ENCODE data around the gene MYO15A.

MYO15A gene

DNA sequence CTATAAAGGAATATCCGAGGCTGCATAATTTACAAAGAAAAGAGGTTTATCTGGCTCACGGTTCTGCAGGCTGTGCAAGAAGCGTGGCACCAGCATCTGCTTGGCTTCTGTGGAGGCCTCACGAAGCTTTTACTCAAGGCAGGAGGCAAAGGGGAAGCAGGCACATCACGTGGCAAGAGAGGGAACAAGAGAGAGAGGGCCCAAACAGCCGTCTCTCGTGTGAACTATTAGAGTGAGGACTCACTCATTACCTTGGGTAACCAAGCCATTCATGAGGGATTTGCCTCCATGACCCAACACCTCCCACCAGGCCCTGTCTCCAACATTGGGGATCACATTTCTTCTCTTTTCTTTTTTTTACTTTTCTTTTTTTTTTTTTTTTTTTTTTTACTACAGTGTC is 67.6 kb downstream of the MYO15A start:
- Histone ChIP-seq H3K36me3 (ENCODE audit: control insufficient read depth, insufficient read depth, low read length) (no peaks in the 10 kb centered on the region), H3K4me1 (ENCODE audit: control insufficient read depth, insufficient read depth, low read length) (no peaks in the 10 kb centered on the region), H3K9ac (ENCODE audit: low read length) (no peak overlapping the region), H3K27ac (ENCODE audit: low read depth, low read length) (no peak overlapping the region), H3K27me3 (ENCODE audit: control insufficient read depth, insufficient read depth, low read length) (no peaks in the 10 kb centered on the region), H3K4me3 (ENCODE audit: low read length) (no peak overlapping the region)

DNA sequence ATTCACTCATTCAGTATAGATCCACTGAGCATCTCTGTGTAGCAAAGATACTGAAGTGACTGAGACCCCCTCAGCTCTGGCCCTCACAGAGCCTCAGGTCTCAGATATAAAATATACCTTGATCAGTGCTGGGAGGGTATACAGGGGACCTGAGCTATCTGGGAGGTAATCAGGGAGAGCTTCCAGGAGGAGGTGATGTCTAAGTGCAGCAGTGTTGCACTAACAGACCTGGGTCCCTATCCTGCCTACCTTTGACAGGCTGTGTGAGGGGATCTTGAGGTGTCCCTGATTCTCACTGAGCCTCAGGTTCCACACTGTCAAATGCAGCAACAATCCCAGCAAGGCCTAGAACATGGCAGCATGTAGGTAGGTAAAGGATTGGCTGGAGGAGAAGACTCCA is 68.6 kb downstream of the MYO15A start:
- H3K4me3 ChIP-seq (ENCODE audit: low read length): no peak overlapping the region
- no peaks in the 10 kb centered on the region for H3K27me3 ChIP-seq (ENCODE audit: control insufficient read depth, insufficient read depth, low read length)
- H3K36me3 ChIP-seq (ENCODE audit: control insufficient read depth, insufficient read depth, low read length): no peaks in the 10 kb centered on the region
- H3K9ac ChIP-seq (ENCODE audit: low read length): no peak overlapping the region
- H3K4me1 ChIP-seq (ENCODE audit: control insufficient read depth, insufficient read depth, low read length): no peaks in the 10 kb centered on the region
- no peak overlapping the region for H3K27ac ChIP-seq (ENCODE audit: low read depth, low read length)

DNA sequence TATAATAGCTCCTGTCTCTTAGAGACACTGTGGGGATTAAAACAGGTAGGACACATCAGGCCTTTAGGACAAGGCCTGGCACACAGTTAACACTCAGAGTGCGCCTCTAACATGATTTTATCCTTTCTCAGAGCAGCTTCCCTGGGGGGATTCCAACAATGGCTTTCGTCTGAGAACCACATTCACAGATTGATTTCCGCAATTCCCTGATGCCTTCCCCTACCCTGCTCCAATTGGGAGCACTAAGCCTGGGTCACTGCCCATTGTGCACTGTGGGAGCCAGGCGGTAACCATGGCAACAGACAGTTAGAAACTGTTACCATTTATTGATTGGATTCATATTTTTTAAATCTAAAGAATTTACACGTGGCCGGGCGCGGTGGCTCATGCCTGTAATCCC is 69.2 kb downstream of the MYO15A start:
- Histone ChIP-seq H3K9ac (ENCODE audit: low read length) (no peak overlapping the region), H3K27ac (ENCODE audit: low read depth, low read length) (no peak overlapping the region), H3K27me3 (ENCODE audit: control insufficient read depth, insufficient read depth, low read length) (no peaks in the 10 kb centered on the region), H3K4me3 (ENCODE audit: low read length) (no peak overlapping the region), H3K36me3 (ENCODE audit: control insufficient read depth, insufficient read depth, low read length) (no peaks in the 10 kb centered on the region), H3K4me1 (ENCODE audit: control insufficient read depth, insufficient read depth, low read length) (peaks cover 3% of the 10 kb centered on the region)

DNA sequence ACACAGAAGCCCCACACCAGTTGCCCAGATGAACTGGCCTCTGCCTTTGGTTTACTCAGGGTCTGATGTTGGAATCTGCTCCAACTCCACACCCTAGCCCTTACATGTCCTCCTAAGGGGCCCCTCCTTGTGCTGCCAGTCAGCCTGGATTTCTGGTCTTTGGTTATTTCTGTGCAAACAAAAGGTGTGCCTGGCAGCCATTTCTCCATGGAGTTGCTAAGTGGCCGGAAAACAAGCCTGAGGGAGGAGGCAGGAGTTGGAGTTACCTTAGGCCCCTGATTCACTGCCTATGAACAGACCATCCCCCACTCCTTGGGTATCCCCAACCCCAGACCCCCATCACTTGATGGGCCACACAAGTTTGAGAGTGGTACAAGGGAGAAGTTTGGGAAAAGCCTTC is 70.6 kb downstream of the MYO15A start:
- no peak overlapping the region for H3K9ac ChIP-seq (ENCODE audit: low read length)
- no peak overlapping the region for H3K27ac ChIP-seq (ENCODE audit: low read depth, low read length)
- peaks cover 3% of the 10 kb centered on the region for H3K4me1 ChIP-seq (ENCODE audit: control insufficient read depth, insufficient read depth, low read length)

DNA sequence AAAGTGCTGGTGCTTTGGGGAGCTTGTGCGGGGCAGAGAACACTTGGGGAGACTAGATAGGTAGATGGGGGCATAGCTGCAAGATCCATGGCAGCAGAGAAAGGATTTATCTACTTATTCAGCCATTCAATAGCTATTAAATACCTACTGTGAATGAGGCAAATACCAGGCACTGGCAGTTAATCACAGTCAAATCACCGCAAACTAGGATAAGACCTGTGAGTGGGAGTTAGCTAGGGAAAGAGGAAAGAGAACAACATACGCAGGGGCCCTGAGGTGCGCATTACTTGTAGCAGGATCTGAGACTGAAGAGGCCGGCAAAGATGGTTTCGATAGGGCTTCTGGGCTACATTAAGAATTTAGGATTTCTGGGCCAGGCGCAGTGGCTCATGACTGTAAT is 71.2 kb downstream of the MYO15A start:
- peaks cover 3% of the 10 kb centered on the region for H3K4me1 ChIP-seq (ENCODE audit: control insufficient read depth, insufficient read depth, low read length)
- no peak overlapping the region for H3K27ac ChIP-seq (ENCODE audit: low read depth, low read length)
- no peaks in the 10 kb centered on the region for H3K36me3 ChIP-seq (ENCODE audit: control insufficient read depth, insufficient read depth, low read length)
- H3K27me3 ChIP-seq (ENCODE audit: control insufficient read depth, insufficient read depth, low read length): no peaks in the 10 kb centered on the region
- no peak overlapping the region for H3K4me3 ChIP-seq (ENCODE audit: low read length)
- H3K9ac ChIP-seq (ENCODE audit: low read length): no peak overlapping the region

More for the DNA sequence above, 70.6 kb downstream of the MYO15A start:
- Histone ChIP-seq H3K36me3 (ENCODE audit: control insufficient read depth, insufficient read depth, low read length) (no peaks in the 10 kb centered on the region), H3K4me3 (ENCODE audit: low read length) (no peak overlapping the region), H3K27me3 (ENCODE audit: control insufficient read depth, insufficient read depth, low read length) (no peaks in the 10 kb centered on the region)

DNA sequence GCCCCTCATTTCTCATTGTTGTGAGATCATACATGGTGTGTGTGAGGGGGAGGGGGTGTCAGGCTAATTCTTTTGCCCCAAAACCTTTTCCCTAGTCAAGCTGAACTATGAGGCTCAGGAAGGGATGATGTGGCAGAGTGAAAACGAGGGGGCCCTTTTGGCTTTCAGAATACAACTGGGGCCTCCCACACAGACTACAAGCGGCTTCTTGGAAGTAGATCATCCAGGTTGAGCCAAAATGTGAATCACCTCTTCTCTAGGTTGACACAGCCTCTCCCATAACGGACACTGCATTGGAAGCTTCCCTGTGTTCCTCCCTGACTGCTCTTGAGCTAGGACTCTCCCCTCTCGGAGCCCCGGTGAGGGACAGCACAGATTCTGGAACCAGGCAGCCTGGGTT is 72.8 kb downstream of the MYO15A start:
- H3K4me1 ChIP-seq (ENCODE audit: control insufficient read depth, insufficient read depth, low read length): peaks cover 6% of the 10 kb centered on the region
- no peak overlapping the region for H3K27ac ChIP-seq (ENCODE audit: low read depth, low read length)
- H3K36me3 ChIP-seq (ENCODE audit: control insufficient read depth, insufficient read depth, low read length): no peaks in the 10 kb centered on the region
- H3K4me3 ChIP-seq (ENCODE audit: low read length): no peak overlapping the region
- H3K27me3 ChIP-seq (ENCODE audit: control insufficient read depth, insufficient read depth, low read length): no peaks in the 10 kb centered on the region
- H3K9ac ChIP-seq (ENCODE audit: low read length): no peak overlapping the region

DNA sequence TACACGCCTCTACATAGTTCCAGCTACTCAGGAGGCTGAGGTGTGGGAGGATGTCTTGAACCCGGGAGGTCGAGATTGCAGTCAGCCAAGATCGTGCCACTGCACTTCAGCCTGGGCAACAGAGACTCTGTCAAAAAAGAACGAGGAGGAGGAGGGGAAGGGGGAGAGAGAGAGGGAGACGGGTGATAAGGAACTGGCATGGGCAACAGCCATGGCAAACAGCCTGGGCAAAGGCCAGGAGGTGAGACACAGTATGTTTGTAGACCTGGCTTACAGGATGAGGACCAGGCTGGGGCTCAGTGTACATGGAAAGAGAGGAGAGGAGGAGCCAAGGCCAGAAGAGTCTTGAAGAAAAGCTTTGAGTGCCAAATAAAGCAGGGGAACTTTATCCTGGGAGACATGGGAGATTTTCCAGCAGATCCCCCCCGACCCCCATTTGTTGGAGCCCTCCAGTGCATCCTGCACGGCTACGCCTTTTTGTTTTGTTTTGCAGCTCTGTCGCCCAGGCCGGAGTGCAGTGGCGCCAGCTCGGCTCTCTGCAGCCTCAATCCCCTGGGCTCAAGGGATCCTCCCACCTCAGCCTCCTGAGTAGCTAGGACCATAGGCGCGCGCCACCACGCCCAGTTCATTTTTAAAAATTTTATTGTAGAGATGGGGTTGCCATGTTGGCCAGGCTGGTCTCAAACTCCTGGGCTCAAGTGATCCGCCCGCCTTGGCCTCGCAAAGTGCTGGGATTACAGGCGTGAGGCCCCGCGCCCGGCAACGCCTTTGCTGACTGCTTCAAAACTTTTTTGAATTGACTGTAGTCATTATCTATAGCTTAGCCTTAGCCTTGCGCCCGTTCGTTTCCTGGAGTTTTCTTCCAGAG is 73.8 kb downstream of the MYO15A start:
- peaks cover 15% of the 10 kb centered on the region for H3K4me1 ChIP-seq (ENCODE audit: control insufficient read depth, insufficient read depth, low read length)
- H3K27ac ChIP-seq (ENCODE audit: low read depth, low read length): peak overlapping the region; percentile 96
- no peaks in the 10 kb centered on the region for H3K27me3 ChIP-seq (ENCODE audit: control insufficient read depth, insufficient read depth, low read length)
- peak overlapping the region; percentile 57 for H3K9ac ChIP-seq (ENCODE audit: low read length)
- no peaks in the 10 kb centered on the region for H3K36me3 ChIP-seq (ENCODE audit: control insufficient read depth, insufficient read depth, low read length)
- H3K4me3 ChIP-seq (ENCODE audit: low read length): peak overlapping the region; percentile 80

DNA sequence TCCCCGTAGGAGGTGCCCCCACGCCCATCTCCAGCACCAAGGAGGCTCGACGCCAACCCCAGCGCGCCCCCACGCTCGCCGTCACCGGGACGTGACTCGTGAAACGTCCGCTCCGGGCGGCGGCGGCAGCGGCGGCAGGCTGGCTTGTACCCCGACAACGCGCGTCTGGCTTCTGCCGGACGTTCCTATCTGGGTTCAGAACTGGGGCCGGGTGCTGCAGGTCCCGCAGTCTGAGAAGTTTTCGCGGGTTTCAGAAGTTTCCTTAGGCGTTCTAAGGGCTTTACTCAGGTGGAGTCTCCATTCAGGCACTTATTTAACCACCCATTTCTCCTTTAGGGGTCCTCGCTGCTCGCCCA is 74.4 kb downstream of the MYO15A start:
- H3K36me3 ChIP-seq (ENCODE audit: control insufficient read depth, insufficient read depth, low read length): no peaks in the 10 kb centered on the region
- H3K4me3 ChIP-seq (ENCODE audit: low read length): peak overlapping the region; percentile 80
- H3K27me3 ChIP-seq (ENCODE audit: control insufficient read depth, insufficient read depth, low read length): no peaks in the 10 kb centered on the region
- peak overlapping the region; percentile 57 for H3K9ac ChIP-seq (ENCODE audit: low read length)
- peak overlapping the region; percentile 96 for H3K27ac ChIP-seq (ENCODE audit: low read depth, low read length)
- H3K4me1 ChIP-seq (ENCODE audit: control insufficient read depth, insufficient read depth, low read length): peaks cover 20% of the 10 kb centered on the region

DNA sequence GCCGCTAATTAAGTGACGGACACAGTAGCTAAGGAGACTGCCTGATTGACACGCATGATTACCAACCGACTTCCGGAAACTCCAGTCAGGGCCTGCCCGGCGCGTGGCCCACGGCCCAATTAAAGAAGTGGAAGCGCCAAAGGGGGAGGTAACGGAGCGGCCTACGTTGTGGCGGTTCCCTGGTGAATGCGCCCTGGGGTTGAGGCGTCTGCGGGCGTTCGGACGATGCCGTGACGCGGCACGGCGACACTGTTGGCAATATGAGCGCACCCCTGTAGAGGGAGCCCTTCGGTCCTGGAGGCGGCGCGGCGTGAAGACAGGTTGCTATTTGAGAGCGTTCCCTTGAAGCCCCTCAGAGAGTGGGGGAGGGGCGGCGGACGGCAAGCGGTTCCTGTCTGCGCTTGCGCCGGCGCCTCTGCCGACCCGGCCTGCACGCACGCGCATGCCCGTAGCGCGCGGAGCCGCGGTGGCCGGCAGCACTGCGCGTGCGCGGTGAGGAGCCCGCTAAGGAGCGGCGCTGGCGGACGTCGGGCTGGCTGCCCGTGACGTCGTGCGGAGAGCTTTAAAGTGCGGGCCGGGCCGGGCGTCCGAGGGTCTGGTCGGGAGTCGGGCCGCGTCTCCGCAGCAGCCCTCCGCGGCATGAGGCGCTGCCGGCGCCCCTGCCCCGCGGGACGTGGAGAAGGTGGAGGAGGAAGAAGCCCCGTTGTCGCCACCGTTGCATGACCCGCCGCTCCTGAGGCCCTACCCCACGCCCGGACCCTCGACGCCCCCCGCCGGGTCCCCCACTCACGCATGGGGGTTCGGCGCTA is 75.0 kb downstream of the MYO15A start, which contains the start of gene ALKBH5:
Gene ALKBH5 (plus strand): TSS at position 495 of the 809 bp plus-strand sequence. CDS start 416 bp downstream, outside the sequence.
- Histone ChIP-seq H3K4me3 (ENCODE audit: low read length) (peak within 1 kb of the TSS; percentile 80), H3K4me1 (ENCODE audit: control insufficient read depth, insufficient read depth, low read length) (peaks cover 25% of the 10 kb centered on the region), H3K27me3 (ENCODE audit: control insufficient read depth, insufficient read depth, low read length) (no peaks in the 10 kb centered on the region), H3K36me3 (ENCODE audit: control insufficient read depth, insufficient read depth, low read length) (no peaks in the 10 kb centered on the region), H3K27ac (ENCODE audit: low read depth, low read length) (peak within 1 kb of the TSS; percentile 96), H3K9ac (ENCODE audit: low read length) (peak within 1 kb of the TSS; percentile 63)

DNA sequence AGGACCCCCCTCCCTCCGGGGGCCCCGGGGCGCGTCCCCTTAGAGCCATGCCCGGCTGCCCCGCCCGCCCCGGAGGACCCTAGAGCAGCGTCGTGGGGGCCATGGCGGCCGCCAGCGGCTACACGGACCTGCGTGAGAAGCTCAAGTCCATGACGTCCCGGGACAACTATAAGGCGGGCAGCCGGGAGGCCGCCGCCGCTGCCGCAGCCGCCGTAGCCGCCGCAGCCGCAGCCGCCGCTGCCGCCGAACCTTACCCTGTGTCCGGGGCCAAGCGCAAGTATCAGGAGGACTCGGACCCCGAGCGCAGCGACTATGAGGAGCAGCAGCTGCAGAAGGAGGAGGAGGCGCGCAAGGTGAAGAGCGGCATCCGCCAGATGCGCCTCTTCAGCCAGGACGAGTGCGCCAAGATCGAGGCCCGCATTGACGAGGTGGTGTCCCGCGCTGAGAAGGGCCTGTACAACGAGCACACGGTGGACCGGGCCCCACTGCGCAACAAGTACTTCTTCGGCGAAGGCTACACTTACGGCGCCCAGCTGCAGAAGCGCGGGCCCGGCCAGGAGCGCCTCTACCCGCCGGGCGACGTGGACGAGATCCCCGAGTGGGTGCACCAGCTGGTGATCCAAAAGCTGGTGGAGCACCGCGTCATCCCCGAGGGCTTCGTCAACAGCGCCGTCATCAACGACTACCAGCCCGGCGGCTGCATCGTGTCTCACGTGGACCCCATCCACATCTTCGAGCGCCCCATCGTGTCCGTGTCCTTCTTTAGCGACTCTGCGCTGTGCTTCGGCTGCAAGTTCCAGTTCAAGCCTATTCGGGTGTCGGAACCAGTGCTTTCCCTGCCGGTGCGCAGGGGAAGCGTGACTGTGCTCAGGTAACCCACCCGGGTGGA is 75.8 kb downstream of the MYO15A start:
- Histone ChIP-seq H3K4me3 (ENCODE audit: low read length) (peak overlapping the region; percentile 80), H3K27me3 (ENCODE audit: control insufficient read depth, insufficient read depth, low read length) (no peaks in the 10 kb centered on the region), H3K4me1 (ENCODE audit: control insufficient read depth, insufficient read depth, low read length) (peaks cover 27% of the 10 kb centered on the region), H3K27ac (ENCODE audit: low read depth, low read length) (peak overlapping the region; percentile 96), H3K36me3 (ENCODE audit: control insufficient read depth, insufficient read depth, low read length) (no peaks in the 10 kb centered on the region), H3K9ac (ENCODE audit: low read length) (peak overlapping the region; percentile 55)

DNA sequence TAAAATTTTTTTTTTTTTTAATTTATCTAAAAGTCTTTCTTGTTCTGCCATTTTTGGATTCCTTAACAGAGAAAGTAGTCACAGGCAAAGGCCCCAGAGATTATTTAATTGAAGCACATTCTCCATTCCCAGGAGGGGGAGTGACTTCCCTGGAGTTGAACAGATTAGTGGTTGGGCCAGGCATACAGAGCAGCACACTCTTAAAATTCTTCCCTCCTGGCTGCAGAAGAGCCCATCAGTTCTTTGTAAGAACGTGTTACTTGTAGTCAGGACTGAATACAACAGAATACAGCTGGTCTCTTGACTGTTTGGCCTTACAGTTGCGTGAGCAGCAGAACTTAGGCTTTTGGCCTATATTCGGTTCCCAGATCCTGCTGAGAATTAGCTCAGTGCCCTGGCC is 76.8 kb downstream of the MYO15A start:
- Histone ChIP-seq H3K36me3 (ENCODE audit: control insufficient read depth, insufficient read depth, low read length) (peaks cover 4% of the 10 kb centered on the region), H3K9ac (ENCODE audit: low read length) (no peak overlapping the region), H3K4me3 (ENCODE audit: low read length) (peak overlapping the region; percentile 80), H3K27ac (ENCODE audit: low read depth, low read length) (peak overlapping the region; percentile 55), H3K4me1 (ENCODE audit: control insufficient read depth, insufficient read depth, low read length) (peaks cover 34% of the 10 kb centered on the region), H3K27me3 (ENCODE audit: control insufficient read depth, insufficient read depth, low read length) (no peaks in the 10 kb centered on the region)

All from rectal smooth muscle tissue (tissue), 1 donor.